ENCODE results near the gene MYBL2. TPM values are rescaled to one million over a fixed set of nuclear protein-coding genes. Genes with fewer than 3 reads are reported as not detected.
A peak's percentile ranks its signal among the peaks of the same experiment; 100 is the strongest.

Gene MYBL2
- polyA plus RNA-seq, 1 donor (not counting 4 experiments of a cell fraction or from before 2014, with no cell fraction given): 4.0 TPM

DNA sequence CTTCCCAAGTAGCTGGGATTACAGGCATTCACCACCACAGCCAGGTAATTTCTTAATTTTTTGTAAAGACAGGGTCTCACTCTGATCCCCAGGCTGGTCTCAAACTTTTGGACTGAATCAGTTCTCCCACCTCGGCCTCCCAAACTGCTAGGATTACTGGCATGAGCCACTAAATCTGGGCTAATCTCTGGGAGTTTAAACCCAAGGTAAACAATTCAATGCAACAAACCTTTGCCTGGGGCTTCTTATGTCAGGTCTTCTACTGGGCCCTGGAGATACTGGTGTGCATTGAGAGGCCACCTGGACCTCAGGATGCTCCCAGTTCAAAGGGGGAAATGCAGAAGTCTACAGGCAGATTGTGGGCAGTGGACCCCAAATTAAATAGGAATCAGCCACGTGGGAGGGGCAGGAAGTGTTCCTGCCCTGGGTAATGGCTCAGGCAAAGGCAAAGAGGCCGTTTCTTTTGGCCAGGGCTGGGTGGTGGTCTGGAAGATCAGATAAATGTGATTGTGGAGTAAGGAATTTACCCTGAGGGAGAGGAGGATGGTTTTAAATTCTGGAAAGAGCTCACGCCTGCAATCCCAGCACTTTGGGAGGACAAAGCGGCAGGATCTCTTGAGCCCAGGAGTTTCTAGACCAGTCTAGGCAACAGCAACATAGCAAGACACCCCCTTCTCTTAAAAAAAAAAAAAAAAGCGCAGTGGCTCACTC lies 1.3 kb upstream of the MYBL2 start:
- dilution Hi-C loops (cut with MboI; ENCODE audit: extremely low pct_ligation_motif_present, low sequenced_read_pairs): no loop called here
- DNase-seq (ENCODE audit: low read depth, low spot score) (no peak), FAIRE-seq (no peak)
- no peaks in the 10 kb centered on the region for H3K9me3 ChIP-seq (ENCODE audit: control insufficient read depth, low read depth, low read length)
- no peak overlapping the region for H3K9ac ChIP-seq (ENCODE audit: control insufficient read depth, extremely low read depth, insufficient read depth, low read length)
- H3K4me3 ChIP-seq (ENCODE audit: control insufficient read depth in 2 of 3, extremely low read depth in 1 of 3, insufficient read depth in 2 of 3, low read depth in 1 of 3, low read length in 3 of 3): no peak overlapping the region
- no peaks in the 10 kb centered on the region for H3K9me1 ChIP-seq (ENCODE audit: control insufficient read depth, extremely low read depth, insufficient read depth, low read length)
- peak overlapping the region; percentile 13 for H2AFZ ChIP-seq (ENCODE audit: control insufficient read depth, low read length)
- peak overlapping the region; percentile 8 for H3K27ac ChIP-seq (ENCODE audit: control insufficient read depth, insufficient read depth, low read length)
- H3K27me3 ChIP-seq (ENCODE audit: control insufficient read depth, extremely low read depth, insufficient read depth, low read length): no peaks in the 10 kb centered on the region
- peaks cover 6% of the 10 kb centered on the region for H3K79me2 ChIP-seq (ENCODE audit: control insufficient read depth, insufficient read depth, low read length)
- no peaks in the 10 kb centered on the region for H4K20me1 ChIP-seq (ENCODE audit: control insufficient read depth, extremely low read depth, insufficient read depth, low read length)
- peaks cover 23% of the 10 kb centered on the region for H3K4me1 ChIP-seq (ENCODE audit: control insufficient read depth, extremely low read depth, insufficient read depth, low read length)
- H3K4me2 ChIP-seq (ENCODE audit: control insufficient read depth, extremely low read depth, insufficient read depth, low read depth, low read length): peak overlapping the region; percentile 16
- no peak for TF ChIP-seq EZH2 (IDR thresholded peaks at IDR 0.05; ENCODE audit: low read length)
- no peak for TF ChIP-seq CTCF (optimal IDR thresholded peaks at IDR 0.05 in 1 of 3, IDR thresholded peaks at IDR 0.05 in 1 of 3, conservative IDR thresholded peaks at IDR 0.05 in 1 of 3; ENCODE audit: extremely low read depth in 1 of 3, insufficient read depth in 2 of 3, low read length in 3 of 3)
- H3K36me3 ChIP-seq (ENCODE audit: control insufficient read depth in 2 of 2, extremely low read depth in 1 of 2, insufficient read depth in 2 of 2, low read length in 2 of 2): no peaks in the 10 kb centered on the region

DNA sequence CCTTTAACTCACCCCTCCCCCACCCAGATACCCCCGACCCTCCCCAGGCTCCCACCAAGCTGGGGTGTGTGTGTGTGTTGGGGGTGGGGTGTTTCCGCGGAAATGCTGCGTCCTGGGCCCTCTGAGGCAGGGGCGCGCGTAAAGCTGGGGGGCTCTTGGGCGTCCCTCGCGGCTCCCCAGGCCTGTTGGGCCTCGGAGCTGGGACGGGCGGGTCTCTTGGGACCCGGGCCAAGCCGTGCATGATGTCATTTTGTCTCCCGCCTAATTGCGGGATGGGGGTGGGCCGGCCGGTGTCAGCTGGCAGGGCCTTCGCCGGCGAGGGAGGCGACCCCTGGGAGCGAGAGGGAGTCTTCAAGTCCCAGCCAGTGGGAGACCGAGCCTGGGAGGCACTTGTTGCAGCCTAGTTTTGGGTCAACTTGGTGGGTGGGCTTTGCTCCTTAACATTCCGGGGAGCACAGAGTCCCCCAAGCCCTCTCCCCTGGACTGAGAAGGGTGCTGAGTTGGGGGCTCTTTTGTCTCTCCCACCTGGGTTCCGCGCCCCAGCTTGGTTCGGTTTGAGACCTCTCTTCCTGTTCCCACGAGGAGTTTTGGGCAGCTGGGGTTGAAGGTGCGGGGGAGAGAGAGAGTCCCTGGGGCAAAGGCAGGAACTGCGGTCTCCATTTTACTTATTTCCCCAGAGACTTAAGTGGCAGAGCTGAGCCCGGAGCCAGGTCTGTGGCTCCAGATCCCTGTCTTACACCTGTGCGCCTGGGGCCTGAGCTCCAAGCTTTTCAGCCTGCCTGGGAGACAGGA lies 623 bp downstream of the MYBL2 start:
- DNase-seq (ENCODE audit: low read depth, low spot score): no peak

More for the DNA sequence above, 623 bp downstream of the MYBL2 start:
- H3K27me3 ChIP-seq (ENCODE audit: control insufficient read depth, extremely low read depth, insufficient read depth, low read length): no peaks in the 10 kb centered on the region
- H3K4me1 ChIP-seq (ENCODE audit: control insufficient read depth, extremely low read depth, insufficient read depth, low read length): peaks cover 23% of the 10 kb centered on the region
- H3K27ac ChIP-seq (ENCODE audit: control insufficient read depth, insufficient read depth, low read length): peak overlapping the region; percentile 20
- no peaks in the 10 kb centered on the region for H4K20me1 ChIP-seq (ENCODE audit: control insufficient read depth, extremely low read depth, insufficient read depth, low read length)
- H3K36me3 ChIP-seq (ENCODE audit: control insufficient read depth in 2 of 2, extremely low read depth in 1 of 2, insufficient read depth in 2 of 2, low read length in 2 of 2): no peaks in the 10 kb centered on the region
- peak overlapping the region; percentile 62 for H3K9ac ChIP-seq (ENCODE audit: control insufficient read depth, extremely low read depth, insufficient read depth, low read length)
- no peaks in the 10 kb centered on the region for H3K9me1 ChIP-seq (ENCODE audit: control insufficient read depth, extremely low read depth, insufficient read depth, low read length)
- TF ChIP-seq EZH2 (IDR thresholded peaks at IDR 0.05; ENCODE audit: low read length): no peak
- no peak for TF ChIP-seq CTCF (optimal IDR thresholded peaks at IDR 0.05 in 1 of 3, IDR thresholded peaks at IDR 0.05 in 1 of 3, conservative IDR thresholded peaks at IDR 0.05 in 1 of 3; ENCODE audit: extremely low read depth in 1 of 3, insufficient read depth in 2 of 3, low read length in 3 of 3)
- peaks cover 6% of the 10 kb centered on the region for H3K79me2 ChIP-seq (ENCODE audit: control insufficient read depth, insufficient read depth, low read length)
- peak overlapping the region; percentile 30 for H2AFZ ChIP-seq (ENCODE audit: control insufficient read depth, low read length)
- H3K9me3 ChIP-seq (ENCODE audit: control insufficient read depth, low read depth, low read length): no peaks in the 10 kb centered on the region
- H3K4me2 ChIP-seq (ENCODE audit: control insufficient read depth, extremely low read depth, insufficient read depth, low read depth, low read length): peak overlapping the region; percentile 87
- no peak for FAIRE-seq
- peak overlapping the region; percentile 25 to 67 (median 57) for H3K4me3 ChIP-seq (ENCODE audit: control insufficient read depth in 2 of 3, extremely low read depth in 1 of 3, insufficient read depth in 2 of 3, low read depth in 1 of 3, low read length in 3 of 3)
- dilution Hi-C loops (cut with MboI; ENCODE audit: extremely low pct_ligation_motif_present, low sequenced_read_pairs): no loop called here
